HG03108 (cell line): ENCODE results near the gene LIMCH1.

Experiments
- ATAC-seq: cut with Tn5 transposase; IDR thresholded peaks from one replicate; pipeline ENCODE4 v1.9.1; 2021; ENCODE audit warnings: moderate library complexity; ENCODE audit not compliant: unreplicated experiment

The LIMCH1 gene

GRCh38 chr4:41749631-41750039 is 211.7 kb downstream of the LIMCH1 start:
- ATAC-seq = no peak
